Femur (tissue), 1 donor: ENCODE data around the gene DPAGT1.

Source experiments
- DNase-seq: peaks from one replicate; pipeline ENCODE4 v3.0.0-alpha.2; 2017

DPAGT1 gene

GRCh38 chr11:119057000-119057769 lies 44.5 kb downstream of the DPAGT1 start, which contains the start of gene HYOU1:
TSS of gene HYOU1 (minus strand) at chr11:119057205. CDS start at chr11:119056160, 1,045 bp downstream.
- DNase-seq: peak; percentile 98

GRCh38 chr11:119056421-119056999 lies 45.1 kb downstream of the DPAGT1 start:
- no peak for DNase-seq

GRCh38 chr11:119055901-119056300 lies 45.8 kb downstream of the DPAGT1 start:
- DNase-seq: no peak

GRCh38 chr11:119054418-119054817 lies 47.2 kb downstream of the DPAGT1 start:
- DNase-seq: no peak

- DNase-seq: no peak
Measured at GRCh38 chr11:119052163-119052814, 49.4 kb downstream of the DPAGT1 start.

- DNase-seq: no peak
Measured at GRCh38 chr11:119051440-119052162, 50.1 kb downstream of the DPAGT1 start.

- no peak for DNase-seq
Measured at GRCh38 chr11:119049081-119049480, 52.6 kb downstream of the DPAGT1 start.

- no peak for DNase-seq
Measured at GRCh38 chr11:119048644-119049043, 53.0 kb downstream of the DPAGT1 start.

GRCh38 chr11:119047205-119047604 lies 54.4 kb downstream of the DPAGT1 start:
- no peak for DNase-seq
